ENCODE data around the gene SLC7A6. TPM values are rescaled to one million over a fixed set of nuclear protein-coding genes. Genes with fewer than 3 reads are reported as not detected.

SLC7A6 gene
- total and polyA plus RNA-seq, 2 of the 13 experiments (the other 11 are each of a cell fraction or from before 2014, with no cell fraction given) = 35.8 to 70.8 TPM

- TF ChIP-seq ZBED4 (CRISPR knock-in tag; IDR thresholded peaks at IDR 0.05; ENCODE audit: borderline replicate concordance) = peak; percentile 70; the same call in 1 of the 2 replicates
- peak; percentile 33; the same call in 1 of the 2 replicates for TF ChIP-seq JUN (CRISPR knock-in tag; IDR thresholded peaks at IDR 0.05)
- TF ChIP-seq HNRNPL (IDR thresholded peaks at IDR 0.05; ENCODE audit: low read depth, low read length) = 0 out of 2 replicates have a peak, but pooled peaks have one; percentile 47
- no peak for TF ChIP-seq KDM4B (CRISPR knock-in tag; IDR thresholded peaks at IDR 0.05)
- no peak for TF ChIP-seq BRF2 (CRISPR knock-in tag; IDR thresholded peaks at IDR 0.05)
- 0 out of 2 replicates have a peak, but pooled peaks have one; percentile 5 for TF ChIP-seq NRL (CRISPR knock-in tag; IDR thresholded peaks at IDR 0.05; ENCODE audit: borderline replicate concordance)
- peak; percentile 56 for TF ChIP-seq RARA (CRISPR knock-in tag; IDR thresholded peaks at IDR 0.05)
- peak; percentile 30; the same call in 1 of the 2 replicates for TF ChIP-seq ZNF570 (CRISPR knock-in tag; IDR thresholded peaks at IDR 0.05; ENCODE audit: borderline replicate concordance)
- no peak for TF ChIP-seq NFE2 (CRISPR knock-in tag; IDR thresholded peaks at IDR 0.05)
- TF ChIP-seq ZBTB37 (CRISPR knock-in tag; IDR thresholded peaks at IDR 0.05) = no peak
- TF ChIP-seq MYNN (CRISPR knock-in tag; IDR thresholded peaks at IDR 0.05; ENCODE audit: low read depth) = no peak
- TF ChIP-seq U2AF2 (IDR thresholded peaks at IDR 0.05; ENCODE audit: low read depth, low read length) = 0 out of 2 replicates have a peak, but pooled peaks have one; percentile 21
- TF ChIP-seq ZBTB4 (CRISPR knock-in tag; IDR thresholded peaks at IDR 0.05; ENCODE audit: borderline replicate concordance) = peak; percentile 68; the same call in 1 of the 2 replicates
- 0 out of 2 replicates have a peak, but pooled peaks have one; percentile 49 for TF ChIP-seq ZNF263 (CRISPR knock-in tag; IDR thresholded peaks at IDR 0.05)
- TF ChIP-seq AKAP8 (CRISPR knock-in tag; IDR thresholded peaks at IDR 0.05) = no peak
- TF ChIP-seq ISX (CRISPR knock-in tag; conservative IDR thresholded peaks at IDR 0.05) = peak; percentile 90; the same call in 1 of the 2 replicates
- peak; percentile 87; the same call in 1 of the 2 replicates for TF ChIP-seq ZNF558 (CRISPR knock-in tag; IDR thresholded peaks at IDR 0.05; ENCODE audit: borderline replicate concordance)
These were observed 28.0 kb upstream of the SLC7A6 start (continued) for GRCh38 chr16:68236137-68236825.
